NOMO-1 treated with DMSO at 0.1 percent for 48 hours (cell line): Measurements from ENCODE around the gene TTC28.
"Not testable (repeated sequence)": the region's sequence is repeated elsewhere in the genome, so short reads cannot be mapped to it uniquely, and the experiment has no call there.

Experiments used
- DNase-seq: peaks from one replicate; lab custom pipeline; 2025; ENCODE audit not compliant: unreplicated experiment; lab: John Stamatoyannopoulos, UW

Gene TTC28

DNA sequence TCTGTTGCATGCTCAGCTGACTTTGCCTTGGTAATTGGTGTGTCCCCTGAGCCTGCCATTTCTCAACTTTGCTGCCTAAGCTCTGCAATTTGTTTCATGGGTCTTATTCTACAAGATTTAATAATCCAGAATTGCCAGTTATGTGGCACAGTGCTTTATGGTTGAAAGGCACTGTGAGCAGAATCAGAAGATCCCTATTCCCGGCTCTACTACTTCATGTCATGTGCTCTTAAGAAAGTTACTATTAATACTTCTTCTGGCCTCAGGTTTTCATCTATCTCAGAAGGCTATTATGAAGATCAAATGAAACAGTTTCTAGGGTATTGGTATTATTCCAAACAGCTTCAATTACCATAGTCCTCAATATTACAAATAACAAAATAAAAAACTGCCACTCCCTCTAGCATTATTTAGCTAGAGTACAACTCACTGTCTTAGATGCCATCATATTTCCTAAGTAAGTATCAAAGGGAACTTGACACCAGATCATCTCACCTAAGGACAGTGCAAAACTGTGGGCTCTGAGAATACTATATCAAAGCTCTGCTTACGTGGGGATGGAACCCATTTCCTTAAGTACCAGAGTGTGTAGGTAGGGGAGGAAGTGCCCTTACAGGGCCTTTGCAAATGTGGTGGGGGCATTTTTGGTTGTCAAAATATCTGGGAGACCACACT lies 560.5 kb downstream of the TTC28 start:
- no peak for DNase-seq

GRCh38 chr22:28116219-28116673 lies 563.4 kb downstream of the TTC28 start:
- DNase-seq, result no peak

DNA sequence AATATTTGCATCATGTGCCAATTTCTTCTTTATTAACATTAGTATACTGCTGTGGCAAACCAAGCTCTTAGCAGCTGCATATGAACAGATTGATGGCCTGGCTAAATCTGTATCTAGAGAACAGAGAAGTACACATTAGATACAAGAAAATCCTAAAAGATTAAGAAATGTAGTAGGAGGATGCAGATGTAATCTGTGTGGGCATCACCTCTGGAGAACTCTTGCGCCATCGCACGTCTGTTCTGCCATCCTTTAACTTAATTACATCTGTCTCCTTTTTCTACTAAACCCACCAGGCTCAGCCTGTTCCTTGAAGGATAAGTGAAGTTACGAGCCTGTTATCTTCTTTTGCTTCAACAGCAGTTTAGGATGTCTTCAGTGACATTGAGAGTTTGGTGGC lies 564.2 kb downstream of the TTC28 start:
- no peak for DNase-seq

DNA sequence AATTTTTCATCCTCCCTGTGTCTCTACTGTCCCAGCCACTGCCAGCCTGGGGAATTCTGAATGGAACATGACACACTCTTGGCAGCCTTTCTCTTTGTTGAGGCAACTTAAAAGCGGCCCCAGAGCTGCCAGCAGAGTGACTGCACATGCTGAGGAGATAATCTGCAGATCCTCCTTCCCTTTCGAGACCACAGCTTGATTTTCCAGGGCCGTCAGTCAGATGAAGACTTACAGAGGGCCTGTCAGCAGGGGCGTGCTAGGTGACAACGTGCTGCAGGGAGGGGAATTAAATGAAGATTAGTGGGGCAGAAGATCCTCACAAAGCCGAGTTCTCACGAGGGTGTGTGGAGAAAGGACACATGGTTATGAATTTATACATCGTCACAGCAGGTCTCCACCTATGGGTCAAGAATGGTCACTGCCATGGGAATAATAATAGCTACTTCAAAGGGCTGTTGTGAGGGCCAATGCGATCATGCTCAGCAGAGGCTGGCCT lies 567.0 kb downstream of the TTC28 start:
- DNase-seq, result no peak

- DNase-seq, result no peak
These were observed 567.5 kb downstream of the TTC28 start for GRCh38 chr22:28112190-28112544.

GRCh38 chr22:28111501-28112189 lies 568.0 kb downstream of the TTC28 start:
- no peak for DNase-seq

- DNase-seq, result no peak
These were observed 570.8 kb downstream of the TTC28 start for GRCh38 chr22:28108851-28109250.

DNA sequence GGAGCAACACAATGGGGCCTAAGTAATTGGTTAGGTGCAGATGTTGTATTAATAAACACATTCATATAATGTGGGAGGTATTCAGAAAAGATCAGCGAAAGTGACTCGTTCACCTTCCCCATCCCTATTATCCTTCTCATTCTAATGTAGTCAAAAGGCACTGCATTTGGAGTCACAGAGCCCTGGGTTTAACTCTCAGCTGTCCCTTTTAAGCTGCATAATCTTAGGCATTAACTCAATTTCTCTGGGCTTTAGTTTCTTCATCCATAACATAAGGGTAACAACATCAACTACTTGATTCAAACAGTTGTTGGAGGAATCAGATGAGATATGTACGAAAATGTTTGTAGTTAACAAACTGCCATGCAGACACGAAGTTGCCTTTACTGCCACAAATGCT lies 573.0 kb downstream of the TTC28 start:
- DNase-seq, result no peak

- DNase-seq, result no peak
These were observed 573.7 kb downstream of the TTC28 start for GRCh38 chr22:28105988-28106387.

DNA sequence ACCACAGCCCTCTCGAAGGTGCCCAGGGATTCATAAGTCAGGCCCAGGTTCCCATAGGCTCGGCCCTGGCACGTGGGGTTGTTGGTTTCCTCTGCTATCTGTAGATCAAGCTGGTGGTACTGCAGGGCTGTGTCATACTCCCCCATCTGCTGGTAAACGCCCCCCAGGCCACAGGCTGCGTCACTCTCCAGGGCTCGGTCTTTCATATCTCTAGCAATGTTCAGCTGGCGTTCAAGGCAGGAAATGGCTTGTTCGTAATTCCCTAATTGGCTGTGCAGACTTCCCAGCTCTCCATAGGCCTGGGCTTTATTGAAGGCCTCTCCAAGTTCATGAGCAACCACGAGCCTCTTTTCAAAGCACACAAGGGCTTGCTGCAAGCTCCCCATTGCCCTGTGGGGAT lies 574.2 kb downstream of the TTC28 start:
- no peak for DNase-seq

DNA sequence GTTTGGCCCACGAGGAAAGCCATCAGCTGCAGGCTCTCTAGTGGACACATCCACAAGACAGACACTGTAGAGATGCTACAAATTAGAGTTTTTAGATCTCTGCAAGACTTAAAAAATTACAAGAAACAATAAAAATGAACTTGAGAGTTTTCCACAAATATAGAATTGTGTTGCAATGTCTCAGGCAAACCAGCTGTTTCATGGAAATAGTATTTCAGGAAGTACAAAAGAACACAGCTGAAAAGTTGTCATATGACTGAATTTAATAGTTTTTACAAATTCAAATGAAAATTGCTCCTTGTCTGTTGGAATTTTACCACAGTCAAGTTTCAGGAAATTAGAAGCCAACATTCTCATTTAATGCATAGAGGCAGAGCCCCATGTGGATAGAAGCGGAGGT lies 576.0 kb downstream of the TTC28 start:
- DNase-seq, result no peak

DNA sequence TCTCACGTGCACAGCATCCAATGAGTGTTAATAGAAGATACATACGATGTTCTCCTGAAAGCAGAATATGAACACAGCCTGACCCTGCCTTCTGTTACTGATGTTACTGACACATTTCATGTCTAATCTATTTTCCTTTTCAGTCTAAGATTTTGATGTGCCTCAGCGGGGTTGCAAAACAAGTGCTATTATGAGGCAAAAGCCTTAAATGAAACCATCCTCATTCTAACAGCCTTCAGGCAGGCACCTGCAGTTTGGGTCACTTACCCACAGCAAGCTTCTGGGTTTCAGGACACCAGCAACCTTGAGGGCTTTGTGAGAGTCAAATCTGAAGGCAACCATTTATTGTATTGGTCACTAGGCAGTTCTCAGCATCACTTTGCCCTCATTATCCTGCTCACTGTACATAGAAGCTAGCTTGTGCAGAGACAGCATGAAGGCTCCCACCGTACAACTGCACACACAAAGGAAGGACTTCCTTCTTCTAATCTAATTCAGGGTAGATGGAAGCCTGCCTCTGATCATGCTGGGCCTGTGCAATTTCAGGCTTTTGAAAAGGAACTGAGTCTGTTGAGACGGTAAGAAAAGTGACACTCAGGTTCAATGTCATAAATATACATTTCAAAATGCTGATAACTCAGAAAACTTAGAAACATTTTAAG lies 577.4 kb downstream of the TTC28 start:
- no peak for DNase-seq

DNA sequence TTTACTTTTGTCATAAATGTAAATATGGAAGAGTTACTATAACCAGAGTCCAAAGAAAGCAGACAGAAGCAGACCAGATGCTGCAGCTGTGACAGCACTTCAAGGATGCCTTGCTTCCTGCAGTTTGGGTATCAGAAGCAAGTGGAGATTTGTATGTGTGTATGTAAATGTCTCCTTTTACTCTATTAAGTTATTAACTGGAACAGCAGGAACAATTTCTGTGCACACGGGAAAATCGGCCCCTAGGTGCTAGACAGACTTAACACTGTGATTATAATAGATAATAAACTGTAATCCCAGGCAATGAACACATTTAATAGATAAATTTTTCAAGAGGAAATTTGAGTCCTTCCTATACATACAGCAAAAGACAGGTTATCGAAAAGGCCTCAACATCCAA lies 582.0 kb downstream of the TTC28 start:
- DNase-seq, result no peak

GRCh38 chr22:28096161-28096560 lies 583.5 kb downstream of the TTC28 start:
- no peak for DNase-seq

DNA sequence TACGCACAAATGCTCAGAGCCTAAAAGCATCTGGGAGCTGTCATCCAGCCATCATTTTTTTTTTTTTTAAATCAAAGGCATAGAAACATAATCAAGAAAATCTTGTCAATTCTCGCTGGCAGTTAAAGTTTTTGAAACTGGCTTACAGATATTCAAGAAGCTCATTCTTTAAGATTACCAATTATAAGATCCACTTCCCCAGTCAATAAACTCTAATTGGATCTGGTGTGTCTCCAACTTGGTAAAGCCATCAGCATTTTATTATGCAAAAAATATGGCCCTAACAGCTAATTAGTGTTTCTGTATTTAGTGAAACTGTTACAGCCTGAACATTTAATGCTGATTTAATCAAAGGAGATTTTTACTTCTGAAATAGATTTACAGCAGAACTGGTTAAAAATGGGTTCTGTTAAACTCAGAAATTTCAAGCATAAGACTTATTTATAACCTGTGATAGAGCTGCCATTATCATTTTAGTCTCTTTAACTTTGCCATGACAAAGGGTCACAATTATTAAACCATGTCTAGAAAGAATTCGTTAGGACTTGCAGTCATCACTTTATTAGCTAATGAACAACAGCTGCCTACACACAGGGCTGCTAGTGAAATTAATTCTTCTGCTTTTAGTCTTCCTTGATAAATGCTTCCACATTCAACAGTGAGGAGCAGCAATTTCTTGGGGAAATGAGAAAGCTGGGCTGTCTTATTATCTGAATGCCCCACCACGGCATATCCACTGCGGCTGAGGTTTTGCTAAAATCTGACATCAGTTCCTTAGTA lies 584.1 kb downstream of the TTC28 start:
- no peak for DNase-seq

DNA sequence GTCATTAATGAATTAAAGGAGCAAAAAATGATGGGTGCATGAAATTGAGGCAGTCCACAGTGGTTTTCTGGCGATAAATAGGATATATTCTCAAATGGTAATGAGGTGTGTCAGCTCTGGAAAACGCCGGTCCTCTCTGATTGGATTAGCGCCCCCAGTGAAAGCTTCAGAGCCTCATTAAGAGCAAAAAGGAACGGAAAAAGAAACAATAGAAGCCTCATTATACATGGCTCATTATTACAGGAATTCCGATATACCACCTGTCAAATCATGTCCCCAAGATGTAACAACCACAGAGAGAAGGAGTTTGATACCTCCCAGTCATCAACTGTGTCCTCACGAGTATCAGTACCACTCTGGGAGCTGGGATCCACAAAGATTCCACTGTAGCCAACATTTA lies 584.9 kb downstream of the TTC28 start:
- DNase-seq, result no peak

- DNase-seq, result no peak
These were observed 585.9 kb downstream of the TTC28 start for GRCh38 chr22:28093711-28094110.

DNA sequence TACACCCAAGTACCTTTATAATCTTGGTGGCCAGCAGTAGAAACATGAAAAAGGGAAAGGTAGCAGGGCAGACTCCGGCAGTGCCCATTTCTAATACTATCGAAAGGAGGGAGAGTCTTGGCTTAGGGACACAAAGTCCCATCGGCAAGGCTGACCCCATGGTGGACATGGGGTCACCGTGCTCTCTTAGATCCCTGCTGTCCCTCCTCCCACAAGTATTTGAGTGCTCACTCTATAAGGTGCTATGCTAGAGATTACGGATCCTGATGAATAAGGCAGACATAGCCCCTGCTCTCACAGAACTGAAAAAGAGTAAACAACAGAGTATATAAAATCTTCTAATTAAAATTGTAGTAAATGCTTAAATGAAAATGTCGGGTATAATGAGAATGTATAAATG lies 588.2 kb downstream of the TTC28 start:
- no peak for DNase-seq

DNA sequence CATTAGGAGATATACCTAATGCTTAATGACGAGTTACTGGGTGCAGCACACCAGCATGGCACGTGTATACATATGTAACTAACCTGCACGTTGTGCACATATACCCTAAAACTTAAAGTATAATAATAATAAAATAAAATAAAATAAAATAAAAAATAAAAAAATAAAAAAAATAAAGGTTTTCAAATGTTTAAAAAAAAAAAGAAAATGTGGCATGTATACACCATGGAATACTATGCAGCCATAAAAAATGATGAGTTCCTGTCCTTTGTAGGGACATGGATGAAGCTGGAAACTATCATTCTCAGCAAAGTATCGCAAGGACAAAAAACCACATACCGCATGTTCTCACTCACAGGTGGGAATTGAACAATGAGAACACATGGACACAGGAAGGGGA lies 590.1 kb downstream of the TTC28 start:
- not testable (repeated sequence) for DNase-seq

GRCh38 chr22:28077166-28077565 lies 602.5 kb downstream of the TTC28 start:
- DNase-seq, result no peak

DNA sequence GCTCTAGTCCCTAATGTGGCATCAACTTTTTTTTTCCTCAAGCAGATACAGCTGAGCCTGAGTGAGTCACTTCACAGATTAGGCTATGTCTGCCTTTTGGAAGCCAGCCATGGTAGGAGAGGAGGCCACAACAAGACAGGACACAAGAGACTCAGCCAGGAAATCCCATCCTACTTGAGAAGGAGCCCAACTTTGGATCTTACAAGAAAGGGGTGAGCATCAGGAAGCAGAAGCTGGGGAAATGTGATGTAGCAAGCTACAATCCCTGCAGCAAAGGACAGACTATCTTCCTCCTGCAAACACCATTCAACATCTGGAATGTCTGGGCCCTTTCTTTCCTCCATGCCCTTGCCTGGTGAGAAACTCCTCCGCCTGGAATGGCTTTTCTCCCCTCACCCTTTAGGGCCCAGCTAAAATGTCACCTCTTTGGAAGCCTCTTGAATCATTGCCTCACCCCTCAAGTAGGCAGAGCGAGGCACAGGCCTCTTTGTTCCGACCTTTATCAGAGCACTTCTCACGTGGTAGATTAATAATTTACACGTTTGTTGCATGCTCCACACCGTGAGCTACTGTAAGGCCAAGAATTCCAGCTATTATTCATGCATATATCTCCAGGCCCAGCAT lies 604.2 kb downstream of the TTC28 start:
- no peak for DNase-seq
